HFF-Myc (cell line): Measurements from ENCODE around the gene CD7.

ENCODE experiments used
- DNase-seq: peaks from one replicate; pipeline ENCODE4 v3.0.0-alpha.2; 2011; ENCODE audit warnings: low read depth; ENCODE audit errors: extremely low read depth
- H3K4me3 ChIP-seq: replicated peaks from 2 replicates; pipeline ENCODE4 v1.5.1; 2011; ENCODE audit warnings: low read depth, mild to moderate bottlenecking, control low read depth, low read length
- TF ChIP-seq, protein P1 (sequence below): IDR thresholded peaks from 2 replicates; pipeline ENCODE4 v1.5.1; 2012; ENCODE audit warnings: mild to moderate bottlenecking, low read depth, low read length, control low read depth; ENCODE audit errors: missing control alignments

The CD7 gene

DNA sequence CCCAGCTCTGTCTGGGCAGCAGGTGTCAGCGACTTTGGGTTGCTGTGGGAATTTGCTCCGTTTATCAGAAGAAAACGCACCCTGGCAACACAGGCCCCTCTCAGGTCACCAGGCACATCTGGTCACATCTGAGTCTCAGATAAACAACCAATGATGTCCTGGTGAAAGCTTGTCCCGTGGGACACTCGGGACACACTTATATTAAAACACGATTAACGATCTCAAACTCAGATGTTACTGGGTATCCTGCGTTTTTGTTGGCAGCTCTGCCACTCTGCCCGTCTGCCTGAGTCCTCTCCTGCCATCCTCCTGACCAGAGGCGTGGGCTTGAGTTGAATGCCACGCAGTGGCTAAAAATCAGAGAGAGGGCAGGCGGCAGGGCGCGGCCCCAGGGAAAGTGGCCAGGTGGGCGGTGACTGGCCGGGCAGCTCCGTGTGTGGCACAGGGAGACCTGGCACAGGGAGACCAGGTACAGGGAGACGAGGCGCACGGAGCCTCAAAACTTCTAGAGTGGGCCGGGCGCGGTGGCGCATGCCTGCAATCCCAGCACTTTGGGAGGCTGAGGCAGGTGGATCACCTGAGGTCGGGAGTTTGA is 14.0 kb upstream of the CD7 start:
- DNase-seq: no peak
- TF ChIP-seq, protein P1, sequence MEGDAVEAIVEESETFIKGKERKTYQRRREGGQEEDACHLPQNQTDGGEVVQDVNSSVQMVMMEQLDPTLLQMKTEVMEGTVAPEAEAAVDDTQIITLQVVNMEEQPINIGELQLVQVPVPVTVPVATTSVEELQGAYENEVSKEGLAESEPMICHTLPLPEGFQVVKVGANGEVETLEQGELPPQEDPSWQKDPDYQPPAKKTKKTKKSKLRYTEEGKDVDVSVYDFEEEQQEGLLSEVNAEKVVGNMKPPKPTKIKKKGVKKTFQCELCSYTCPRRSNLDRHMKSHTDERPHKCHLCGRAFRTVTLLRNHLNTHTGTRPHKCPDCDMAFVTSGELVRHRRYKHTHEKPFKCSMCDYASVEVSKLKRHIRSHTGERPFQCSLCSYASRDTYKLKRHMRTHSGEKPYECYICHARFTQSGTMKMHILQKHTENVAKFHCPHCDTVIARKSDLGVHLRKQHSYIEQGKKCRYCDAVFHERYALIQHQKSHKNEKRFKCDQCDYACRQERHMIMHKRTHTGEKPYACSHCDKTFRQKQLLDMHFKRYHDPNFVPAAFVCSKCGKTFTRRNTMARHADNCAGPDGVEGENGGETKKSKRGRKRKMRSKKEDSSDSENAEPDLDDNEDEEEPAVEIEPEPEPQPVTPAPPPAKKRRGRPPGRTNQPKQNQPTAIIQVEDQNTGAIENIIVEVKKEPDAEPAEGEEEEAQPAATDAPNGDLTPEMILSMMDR: no peak
- H3K4me3 ChIP-seq: no peak overlapping the region

DNA sequence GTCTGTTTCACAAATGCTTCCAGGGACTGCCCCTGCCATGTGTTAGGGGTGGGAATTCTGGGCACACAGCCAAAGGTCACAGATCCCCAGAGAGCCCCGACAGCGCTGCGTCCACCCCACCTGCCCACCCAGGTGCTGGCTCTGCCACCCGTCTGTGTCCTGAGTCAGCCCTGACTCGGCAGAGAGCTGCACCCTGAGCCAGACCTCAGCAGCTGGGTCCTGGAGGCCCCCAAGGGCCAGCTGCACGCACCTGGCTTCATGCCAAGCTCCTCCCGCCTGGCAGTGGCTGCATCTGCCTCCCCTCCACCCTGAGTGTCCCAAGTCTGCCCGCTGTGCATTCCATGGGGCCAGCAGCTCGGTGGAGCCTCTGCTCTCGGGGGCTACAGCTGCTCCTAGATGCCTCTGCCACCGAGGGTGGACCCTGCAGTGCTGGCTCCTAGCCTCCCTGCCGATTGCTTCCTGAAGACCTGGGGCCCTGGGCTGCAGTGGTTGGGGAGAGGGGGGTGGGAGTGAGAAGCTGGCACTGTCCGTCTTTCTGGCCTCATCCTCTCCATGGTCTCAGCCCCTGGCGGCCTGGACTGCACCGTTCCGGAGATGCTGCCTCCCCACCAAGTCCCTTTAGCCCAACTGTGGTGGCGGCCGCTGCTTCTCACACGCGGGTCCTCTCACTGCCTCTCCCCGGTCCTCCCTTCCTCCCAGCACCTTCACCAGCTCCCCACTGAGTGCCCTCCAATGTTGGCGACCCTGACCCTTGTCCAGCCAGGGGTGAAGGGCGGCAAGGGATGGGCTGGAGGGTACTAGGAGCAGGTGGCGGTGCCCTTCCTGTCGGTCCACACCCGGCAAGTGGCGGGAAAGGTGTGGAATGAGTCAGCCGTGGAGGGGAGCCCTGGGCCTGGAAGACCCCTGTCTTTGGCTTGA is 13.2 kb upstream of the CD7 start:
- TF ChIP-seq, protein P1: no peak
- DNase-seq: peak; percentile 27
- no peak overlapping the region for H3K4me3 ChIP-seq

DNA sequence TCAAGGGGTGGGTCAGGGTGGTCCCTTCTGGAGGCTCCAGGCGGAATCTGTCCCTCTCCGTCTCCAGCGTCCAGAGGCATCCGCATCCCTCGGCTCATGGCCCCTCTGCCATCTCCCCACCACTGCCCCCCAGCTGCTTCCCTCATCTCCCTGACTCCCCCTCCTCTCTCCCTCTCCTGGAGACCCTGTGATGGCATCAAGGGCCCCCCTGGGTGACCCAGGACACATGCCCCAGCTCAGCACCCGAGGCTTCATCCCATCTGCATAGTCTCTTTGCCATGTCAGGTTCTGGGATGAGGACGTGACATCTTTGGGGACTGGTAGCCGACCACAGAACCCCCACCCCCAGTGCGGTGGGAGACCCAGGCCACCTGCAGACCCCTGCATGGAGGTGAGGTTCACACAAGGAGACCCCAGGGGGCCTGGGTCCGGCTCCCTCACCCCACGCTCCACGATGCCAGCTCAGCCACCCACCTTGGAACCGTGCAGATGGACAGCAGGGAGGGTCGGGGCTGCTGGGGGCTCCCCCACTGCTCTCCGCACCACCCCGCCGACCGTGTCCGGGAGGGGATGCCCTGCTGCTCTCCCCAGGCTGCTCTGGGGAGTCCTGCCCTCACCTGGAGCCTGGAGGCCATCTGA is 12.4 kb upstream of the CD7 start:
- TF ChIP-seq, protein P1: no peak
- no peak overlapping the region for H3K4me3 ChIP-seq
- no peak for DNase-seq

DNA sequence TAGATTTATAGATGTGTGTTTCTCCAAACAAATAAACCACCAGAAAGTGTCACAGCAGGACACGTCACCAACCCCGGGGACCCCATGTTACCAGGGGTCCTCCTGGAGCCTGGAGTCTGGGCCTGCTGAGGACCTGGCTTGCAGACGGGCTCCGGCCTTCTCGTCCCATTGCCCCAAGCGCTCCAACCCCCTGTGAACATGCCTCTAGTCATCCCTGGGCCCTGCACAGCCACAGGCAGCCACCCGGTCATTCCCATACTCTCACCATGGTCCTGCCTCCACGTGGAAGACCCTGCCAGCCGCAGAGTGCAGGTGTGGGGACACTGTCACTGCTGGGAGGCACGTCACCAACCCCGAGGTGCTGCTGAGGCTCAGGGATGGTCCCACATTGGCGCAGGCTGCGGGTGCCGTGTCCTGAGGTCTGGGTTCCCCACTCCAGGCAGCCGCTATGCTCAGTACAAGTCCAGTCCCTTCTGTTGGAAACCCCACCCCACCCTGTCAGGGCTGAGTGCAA is 11.6 kb upstream of the CD7 start:
- TF ChIP-seq, protein P1: no peak
- no peak overlapping the region for H3K4me3 ChIP-seq

DNA sequence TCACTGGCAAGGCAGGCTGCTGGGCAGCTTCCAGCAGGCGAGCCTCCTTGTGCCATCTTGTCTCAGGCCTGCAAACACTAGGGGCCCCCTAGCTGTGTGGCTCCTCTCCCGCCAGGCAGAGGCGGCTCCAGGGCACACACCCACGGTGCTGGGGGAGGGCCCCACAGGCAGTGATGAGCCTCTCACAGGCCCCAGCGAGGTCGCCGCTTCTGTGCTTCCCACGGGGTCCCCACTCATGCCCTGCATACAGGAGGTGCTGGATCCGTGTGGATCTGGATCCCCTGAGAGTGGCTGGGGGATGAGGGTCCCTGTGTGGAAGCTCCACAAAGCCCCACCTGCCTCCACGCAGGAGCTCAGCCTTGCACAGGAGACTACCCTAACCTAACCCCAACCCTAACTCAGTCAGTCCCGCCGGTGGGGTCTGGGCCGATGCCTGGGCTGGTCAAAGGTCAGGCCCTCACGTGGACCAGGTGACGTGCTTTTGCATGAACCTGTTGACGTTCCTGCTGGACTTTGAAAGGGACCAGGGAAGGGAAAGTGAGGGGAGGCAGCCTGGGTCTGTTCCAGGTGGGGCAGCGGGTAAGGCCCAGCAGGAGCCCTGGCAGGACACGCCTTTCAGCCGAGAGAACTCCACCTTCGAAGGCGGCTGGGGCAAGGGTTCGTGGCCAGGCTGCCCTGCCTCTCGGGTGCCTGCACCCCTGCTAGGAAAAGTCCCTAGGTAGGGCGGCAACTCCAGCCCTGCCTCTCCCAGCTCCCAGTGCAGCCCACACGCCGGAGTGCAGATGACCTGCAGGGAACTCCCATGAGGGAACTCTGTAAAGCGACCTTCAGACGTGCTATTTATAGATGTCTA is 11.0 kb upstream of the CD7 start:
- H3K4me3 ChIP-seq: no peak overlapping the region
- TF ChIP-seq, protein P1: no peak
- DNase-seq: no peak

More for the DNA sequence above, 11.6 kb upstream of the CD7 start:
- DNase-seq: no peak

DNA sequence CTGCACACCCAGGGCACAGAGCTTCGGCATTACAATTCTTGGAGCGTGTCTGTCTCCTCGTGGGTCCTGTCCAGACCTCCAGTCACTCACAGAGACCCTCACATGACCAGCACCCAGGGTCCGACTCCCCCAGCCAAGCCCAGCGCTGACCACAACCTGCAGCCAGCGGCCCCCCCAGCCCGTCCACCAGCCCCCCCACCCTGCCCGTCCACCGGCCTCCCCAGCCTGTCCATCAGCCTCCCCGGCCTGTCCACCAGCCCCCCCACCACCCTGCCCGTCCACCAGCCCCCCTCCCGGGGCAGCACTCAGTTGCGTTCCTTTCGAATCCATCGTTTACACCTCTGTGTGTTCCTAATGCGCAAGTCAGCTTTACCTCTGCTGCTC is 10.3 kb upstream of the CD7 start:
- TF ChIP-seq, protein P1: no peak
- no peak overlapping the region for H3K4me3 ChIP-seq
- no peak for DNase-seq
